ENCODE data around the gene PSMD2. TPM values are rescaled to one million over a fixed set of nuclear protein-coding genes. Genes with fewer than 3 reads are reported as not detected.
A peak's percentile ranks its signal among the peaks of the same experiment; 100 is the strongest.

Gene PSMD2
- total and polyA plus RNA-seq, 2 donors (not counting 3 experiments of a cell fraction or from before 2014, with no cell fraction given) = 414 to 435 TPM

DNA sequence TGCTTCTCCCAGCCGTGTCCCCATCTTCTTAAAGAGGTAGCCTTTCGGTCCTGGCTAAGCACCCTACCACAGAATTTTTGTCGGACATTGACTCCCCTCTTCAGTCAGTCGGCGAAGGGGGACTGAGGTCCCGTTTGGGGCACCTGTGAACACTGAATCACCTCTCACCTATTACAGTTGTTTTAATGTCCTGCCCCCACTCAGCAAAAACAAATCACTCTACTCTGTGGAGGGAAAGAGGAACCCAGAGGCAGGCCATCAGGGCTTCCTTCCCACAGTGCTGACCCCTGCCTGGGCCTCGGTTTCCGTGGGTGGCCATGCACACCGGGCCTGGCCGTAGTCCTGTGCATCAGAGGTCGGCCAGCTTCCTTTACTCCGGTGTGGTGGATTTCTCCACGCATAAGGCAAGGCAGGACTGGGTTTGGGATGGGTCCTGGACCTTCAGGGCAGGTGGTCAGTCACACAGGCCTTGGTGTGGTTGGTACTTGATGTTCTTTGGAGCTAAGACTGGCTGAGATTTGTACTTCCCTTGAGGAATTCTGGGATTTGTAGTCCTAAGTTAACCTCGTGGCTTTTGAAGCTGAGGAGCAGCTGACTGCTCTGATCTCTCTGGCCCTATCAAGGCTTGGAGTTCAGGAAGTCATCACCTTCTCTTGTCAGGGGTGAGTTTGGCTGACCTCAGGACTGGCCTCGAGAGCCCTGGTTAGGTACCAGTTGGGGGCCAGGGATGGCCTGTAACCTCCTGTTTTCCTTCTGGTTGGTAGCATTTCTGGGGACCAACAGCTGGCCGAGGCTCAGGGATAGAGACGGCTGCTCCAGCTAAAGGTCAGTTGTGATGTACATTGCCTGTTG is 37.7 kb downstream of the PSMD2 start:
- Histone ChIP-seq H3K79me2 (ENCODE audit: control insufficient read depth, insufficient read depth, low read length) (peaks cover 48% of the 10 kb centered on the region), H3K9me1 (replicated peaks; ENCODE audit: control insufficient read depth, extremely low read depth, insufficient read depth, low read length) (no peaks in the 10 kb centered on the region), H4K20me1 (replicated peaks; ENCODE audit: control insufficient read depth, extremely low read depth, insufficient read depth, low read length) (no peaks in the 10 kb centered on the region), H3K4me3 (replicated peaks in 1 of 3; ENCODE audit: insufficient read depth in 1 of 3, low read depth in 1 of 3, low read length in 3 of 3) (peak overlapping the region; percentile 31 to 62 (median 54)), H3K4me1 (ENCODE audit: control insufficient read depth, extremely low read depth, insufficient read depth, low read length) (peaks cover 74% of the 10 kb centered on the region), H3K27me3 (ENCODE audit: control insufficient read depth in 2 of 2, insufficient read depth in 2 of 2, low read length in 2 of 2) (no peaks in the 10 kb centered on the region), H3K4me2 (ENCODE audit: insufficient read depth, low read length) (peak overlapping the region; percentile 73), H3K9me3 (replicated peaks; ENCODE audit: control insufficient read depth, insufficient read depth, low read length) (no peaks in the 10 kb centered on the region), H2AFZ (ENCODE audit: low read depth, low read length) (no peak overlapping the region), H3K36me3 (ENCODE audit: control insufficient read depth in 2 of 2, extremely low read depth in 1 of 2, insufficient read depth in 2 of 2, low read length in 2 of 2) (peaks cover 16 to 18% of the 10 kb centered on the region in 2 experiments), H3K9ac (replicated peaks; ENCODE audit: extremely low read depth, insufficient read depth, low read length) (peak overlapping the region; percentile 76), H3K27ac (ENCODE audit: insufficient read depth, low read depth, low read length) (peak overlapping the region; percentile 99)
- dilution Hi-C loops (cut with MboI; ENCODE audit: extremely low pct_ligation_motif_present, low sequenced_read_pairs) = no loop called here
- intact Hi-C loops (cut with micrococcal nuclease) = loop anchor here (10.0 kb wide), 1 partner anchor 1598 kb away; the partner anchor contains the start of gene TRA2B
- TF ChIP-seq POLR2A (IDR thresholded peaks at IDR 0.05; ENCODE audit: low read depth, low read length) (peak; percentile 46), JUN (IDR thresholded peaks at IDR 0.05; ENCODE audit: borderline replicate concordance, insufficient read depth, insufficient read length, low read depth) (no peak)
- TF ChIP-seq, protein P1, sequence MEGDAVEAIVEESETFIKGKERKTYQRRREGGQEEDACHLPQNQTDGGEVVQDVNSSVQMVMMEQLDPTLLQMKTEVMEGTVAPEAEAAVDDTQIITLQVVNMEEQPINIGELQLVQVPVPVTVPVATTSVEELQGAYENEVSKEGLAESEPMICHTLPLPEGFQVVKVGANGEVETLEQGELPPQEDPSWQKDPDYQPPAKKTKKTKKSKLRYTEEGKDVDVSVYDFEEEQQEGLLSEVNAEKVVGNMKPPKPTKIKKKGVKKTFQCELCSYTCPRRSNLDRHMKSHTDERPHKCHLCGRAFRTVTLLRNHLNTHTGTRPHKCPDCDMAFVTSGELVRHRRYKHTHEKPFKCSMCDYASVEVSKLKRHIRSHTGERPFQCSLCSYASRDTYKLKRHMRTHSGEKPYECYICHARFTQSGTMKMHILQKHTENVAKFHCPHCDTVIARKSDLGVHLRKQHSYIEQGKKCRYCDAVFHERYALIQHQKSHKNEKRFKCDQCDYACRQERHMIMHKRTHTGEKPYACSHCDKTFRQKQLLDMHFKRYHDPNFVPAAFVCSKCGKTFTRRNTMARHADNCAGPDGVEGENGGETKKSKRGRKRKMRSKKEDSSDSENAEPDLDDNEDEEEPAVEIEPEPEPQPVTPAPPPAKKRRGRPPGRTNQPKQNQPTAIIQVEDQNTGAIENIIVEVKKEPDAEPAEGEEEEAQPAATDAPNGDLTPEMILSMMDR (IDR thresholded peaks at IDR 0.05; ENCODE audit: extremely low read depth in 1 of 2, insufficient read depth in 1 of 2, low read depth in 1 of 2, low read length in 2 of 2) = no peak
- TSS peak; percentile 6 for BruUV-seq (replicated peaks)
- ChIA-PET CTCF (interaction anchor here (0.7 to 2.2 kb wide), 10 partner anchors 9 to 442 kb away, joined by 3 to 7 read pairs (median 4); partner anchors contain the start of gene EIF2B5), POLR2A (interaction anchor here (0.6 to 1.0 kb wide), 3 partner anchors 21 to 185 kb away, joined by 3 to 5 read pairs (median 4); no protein-coding TSS in a partner anchor)
- DNase-seq (ENCODE audit: low read depth, low spot score) = peak; percentile 66
- peak; percentile 96 for FAIRE-seq

Data from endothelial cell of umbilical vein (primary cell).